ENCODE results near the gene SYCE3.

Gene SYCE3

GRCh38 chr22:50569896-50570535, 7.3 kb upstream of the SYCE3 start:
- no peak for TF ChIP-seq CTCF (IDR thresholded peaks at IDR 0.05; ENCODE audit: insufficient read depth, low read depth, low read length, missing control alignments)
- DNase-seq (ENCODE audit: low read depth) = no peak

DNA sequence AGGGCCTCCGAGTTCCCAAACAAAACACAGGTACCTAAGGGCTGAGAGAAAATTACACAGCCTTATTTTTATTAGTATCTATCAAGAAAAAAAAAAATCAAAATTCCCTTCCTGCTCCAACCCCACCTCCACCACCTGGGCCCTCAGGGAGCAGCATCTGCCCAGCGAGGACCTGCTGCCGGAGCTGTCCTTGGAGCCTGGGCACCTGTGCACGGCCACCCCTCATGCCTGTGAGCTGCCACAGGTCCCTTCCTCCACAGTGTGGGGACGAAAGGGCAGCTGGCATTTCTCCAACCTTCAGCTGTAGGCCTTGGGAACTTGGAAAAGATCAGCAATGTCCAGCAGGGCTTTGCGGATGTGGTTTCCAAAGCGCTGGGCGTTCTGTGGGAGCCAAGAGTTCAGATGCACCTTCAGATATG, 6.3 kb upstream of the SYCE3 start:
- H3K4me3 ChIP-seq (ENCODE audit: low read length) = no peak overlapping the region
- TF ChIP-seq CTCF (IDR thresholded peaks at IDR 0.05; ENCODE audit: insufficient read depth, low read depth, low read length, missing control alignments) = no peak
- no peak for DNase-seq (ENCODE audit: low read depth)

More at GRCh38 chr22:50569896-50570535, 7.3 kb upstream of the SYCE3 start:
- H3K4me3 ChIP-seq (ENCODE audit: low read length) = no peak overlapping the region

- TF ChIP-seq CTCF (IDR thresholded peaks at IDR 0.05; ENCODE audit: insufficient read depth, low read depth, low read length, missing control alignments) = no peak
- DNase-seq (ENCODE audit: low read depth) = peak; percentile 69
- H3K4me3 ChIP-seq (ENCODE audit: low read length) = no peak overlapping the region
Measured at GRCh38 chr22:50568626-50569025, 5.9 kb upstream of the SYCE3 start.

- no peak for TF ChIP-seq CTCF (IDR thresholded peaks at IDR 0.05; ENCODE audit: insufficient read depth, low read depth, low read length, missing control alignments)
- no peak overlapping the region for H3K4me3 ChIP-seq (ENCODE audit: low read length)
- no peak for DNase-seq (ENCODE audit: low read depth)
Measured at GRCh38 chr22:50567721-50568252, 5.1 kb upstream of the SYCE3 start.

DNA sequence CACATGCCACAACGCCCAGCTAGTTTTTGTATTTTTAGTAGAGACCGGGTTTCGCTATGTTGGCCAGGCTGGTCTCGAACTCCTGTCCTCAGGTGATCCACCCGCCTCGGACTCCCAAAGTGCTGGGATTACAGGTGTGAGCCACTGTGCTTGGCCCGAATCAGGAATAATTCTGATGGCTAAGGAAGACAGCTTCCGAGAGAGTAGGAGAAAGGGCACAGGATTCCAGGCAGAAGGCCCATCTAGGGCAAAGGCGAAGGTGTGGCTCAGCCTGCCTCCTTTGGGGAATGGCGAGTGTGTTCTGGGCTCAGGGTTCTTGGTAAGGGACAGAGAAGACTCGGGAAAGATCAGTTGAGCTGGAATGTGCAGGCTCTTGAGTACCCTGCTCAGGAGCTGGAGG, 1.6 kb upstream of the SYCE3 start:
- no peak for DNase-seq (ENCODE audit: low read depth)
- no peak overlapping the region for H3K4me3 ChIP-seq (ENCODE audit: low read length)
- no peak for TF ChIP-seq CTCF (IDR thresholded peaks at IDR 0.05; ENCODE audit: insufficient read depth, low read depth, low read length, missing control alignments)

DNA sequence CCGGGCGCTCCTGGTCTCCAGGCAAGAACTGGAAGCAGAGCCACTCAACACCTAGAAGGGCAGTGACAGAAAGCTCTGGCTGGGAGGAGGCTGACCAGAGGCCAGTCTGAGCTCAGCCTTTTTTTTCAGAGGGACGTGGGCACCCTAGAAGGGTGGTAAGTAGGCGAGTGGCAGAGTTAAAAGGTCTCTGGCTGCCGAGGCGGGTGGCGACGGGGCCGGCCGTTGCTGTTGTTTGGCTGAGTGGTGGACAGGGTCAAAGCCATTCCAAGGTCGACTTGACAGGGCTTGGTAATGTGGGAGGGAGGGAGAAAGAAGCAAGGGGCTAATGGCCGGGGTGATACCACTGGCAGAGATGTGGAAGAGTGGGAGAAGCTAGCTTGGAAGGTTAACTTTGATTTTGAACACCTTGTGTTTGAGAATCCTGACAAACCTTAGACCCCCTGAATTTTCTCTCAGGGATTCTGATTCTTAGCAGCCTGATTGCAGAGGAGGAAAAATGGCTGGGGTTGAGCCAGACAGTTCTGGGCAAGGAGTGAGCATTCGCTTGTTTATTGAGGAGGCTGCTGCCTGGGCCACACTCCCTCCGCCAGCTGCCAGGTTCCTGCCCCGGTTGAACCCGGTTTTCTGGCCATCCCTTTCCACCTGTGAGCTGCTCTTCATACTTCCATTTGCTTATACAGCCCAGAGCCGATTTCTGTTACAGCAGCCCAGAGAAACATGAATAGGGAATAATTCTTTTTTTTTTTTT, 868 bp upstream of the SYCE3 start:
- DNase-seq (ENCODE audit: low read depth) = no peak
- TF ChIP-seq CTCF (IDR thresholded peaks at IDR 0.05; ENCODE audit: insufficient read depth, low read depth, low read length, missing control alignments) = no peak
- H3K4me3 ChIP-seq (ENCODE audit: low read length) = peak overlapping the region; percentile 66

Measured in epithelial cell of esophagus (primary cell).